Pulmonary artery endothelial cell (primary cell): ENCODE results near the gene TRNAU1AP. TPM values are rescaled to one million over a fixed set of nuclear protein-coding genes. Genes with fewer than 3 reads are reported as not detected.
"Not testable (repeated sequence)": the region's sequence is repeated elsewhere in the genome, so short reads cannot be mapped to it uniquely, and the experiment has no call there.

Experiments used
- DNase-seq: peaks from one replicate; pipeline ENCODE4 v3.0.0-alpha.2; 2011; ENCODE audit warnings: low read depth, low spot score
- total RNA-seq: library from RNA; depleted of rRNA; stranded (reverse); fragments of >200 nt; gene quantifications from 2 replicates; pipeline ENCODE4 v1.2.3, GENCODE V29; 2014

TRNAU1AP gene
- 26.8 and 27.8 TPM in 2 replicates for total RNA-seq

DNA sequence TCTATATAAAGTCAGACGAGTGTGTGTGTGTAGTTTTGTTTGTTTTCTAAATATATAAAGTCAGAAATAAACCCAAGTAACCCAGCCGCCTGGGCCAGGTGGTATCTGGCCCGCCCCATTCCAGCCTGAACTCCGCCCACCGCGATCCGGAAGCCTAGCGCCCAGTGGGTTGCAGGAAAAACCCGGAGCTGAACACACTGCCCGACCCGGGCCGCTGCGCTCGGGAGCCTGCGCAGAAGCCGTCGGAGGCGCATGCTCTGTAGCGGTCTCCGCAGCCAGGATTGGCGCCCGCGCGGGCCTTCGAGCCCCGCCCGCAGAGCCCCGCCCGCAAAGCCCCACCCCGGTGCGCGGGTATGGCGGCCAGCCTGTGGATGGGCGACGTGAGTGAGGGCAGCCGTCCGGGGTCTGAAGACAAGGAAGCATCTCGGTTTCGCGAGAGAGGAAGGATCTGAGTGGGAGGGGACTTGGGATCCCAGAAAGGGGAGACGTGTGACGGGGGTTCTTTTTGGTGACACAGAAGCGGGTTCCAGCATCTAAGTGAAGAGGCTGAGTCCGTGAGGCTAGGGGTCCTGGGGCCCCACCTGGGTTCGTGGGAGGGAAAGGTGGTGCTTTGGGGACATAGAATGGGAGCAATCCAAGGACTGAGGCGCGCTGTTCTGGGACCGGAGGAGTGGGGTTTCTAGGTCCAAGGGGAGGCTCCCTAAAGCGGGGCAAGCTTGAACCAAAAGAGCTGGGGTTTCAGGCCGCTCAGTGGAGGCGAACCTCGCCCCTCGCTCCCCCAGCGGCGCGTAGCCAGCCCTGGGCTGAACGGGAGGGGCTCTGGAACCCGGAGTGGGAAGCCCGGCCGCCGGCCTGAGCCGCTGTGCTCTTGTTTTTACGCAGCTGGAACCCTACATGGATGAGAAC lies at the start of gene TRNAU1AP:
TRNAU1AP (plus strand) TSS at position 328 of the 906 bp plus-strand sequence; CDS start at position 354, 26 bp downstream.
- DNase-seq = peak; percentile 87

DNA sequence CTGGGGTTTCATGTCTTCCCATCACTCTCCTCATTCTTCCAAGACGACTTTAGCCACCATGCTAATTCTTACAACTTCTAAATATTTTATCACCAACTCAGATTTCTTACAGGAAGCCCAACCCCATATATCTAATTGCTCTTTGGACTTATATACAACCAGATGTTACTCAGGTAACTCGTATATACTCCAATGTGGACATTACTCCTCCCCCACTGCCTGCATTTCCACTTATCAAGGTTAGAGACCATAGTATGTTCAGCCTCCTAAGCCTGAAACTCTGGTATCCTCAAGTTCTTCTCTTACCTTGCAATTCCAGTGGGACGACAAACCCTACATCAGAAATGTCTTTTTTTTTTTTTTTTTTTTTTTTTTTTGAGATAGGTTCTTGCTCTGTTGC lies 49.8 kb upstream of the TRNAU1AP start:
- DNase-seq = no peak

DNA sequence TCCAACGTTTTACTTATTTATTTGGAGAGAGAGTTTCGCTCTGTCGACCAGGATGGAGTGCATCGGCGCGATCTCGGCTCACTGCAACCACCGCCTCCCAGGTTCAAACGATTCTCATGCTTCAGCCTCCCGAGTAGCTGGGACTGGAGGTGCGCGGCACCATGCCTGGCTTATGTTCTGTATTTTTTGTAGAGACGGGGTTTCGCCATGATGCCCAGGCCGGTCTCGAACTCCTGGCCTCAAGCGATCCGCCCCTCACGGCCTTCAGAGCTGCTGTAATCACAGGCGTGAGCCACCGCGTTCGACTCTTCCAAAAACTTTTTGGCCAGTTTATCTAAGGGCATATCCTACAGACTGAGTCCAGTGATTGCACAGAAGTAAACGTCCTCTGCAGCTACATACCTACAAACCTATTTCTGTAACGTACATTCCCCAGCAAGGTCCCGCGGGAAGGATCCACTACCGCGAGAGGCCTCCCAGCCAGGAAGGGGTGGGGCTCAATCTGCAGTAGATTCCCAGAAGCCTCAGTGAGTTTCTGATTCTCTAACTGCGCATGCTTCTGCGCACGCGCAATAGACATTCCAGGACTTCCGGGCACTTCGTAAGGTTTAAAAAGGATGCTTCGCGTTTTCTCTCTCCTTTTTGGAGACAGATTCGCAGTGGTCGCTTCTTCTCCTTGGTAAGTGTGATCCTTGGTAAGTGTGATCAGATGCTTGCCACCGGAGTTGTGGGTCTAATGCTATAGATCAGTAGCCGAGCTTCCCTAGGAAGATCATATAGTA lies 47.3 kb upstream of the TRNAU1AP start, which contains the start of gene RCC1:
RCC1 (plus strand) TSS at position 638 of the 782 bp plus-strand sequence. CDS start 23,824 bp downstream, outside the sequence.
- DNase-seq = peak; percentile 96

DNA sequence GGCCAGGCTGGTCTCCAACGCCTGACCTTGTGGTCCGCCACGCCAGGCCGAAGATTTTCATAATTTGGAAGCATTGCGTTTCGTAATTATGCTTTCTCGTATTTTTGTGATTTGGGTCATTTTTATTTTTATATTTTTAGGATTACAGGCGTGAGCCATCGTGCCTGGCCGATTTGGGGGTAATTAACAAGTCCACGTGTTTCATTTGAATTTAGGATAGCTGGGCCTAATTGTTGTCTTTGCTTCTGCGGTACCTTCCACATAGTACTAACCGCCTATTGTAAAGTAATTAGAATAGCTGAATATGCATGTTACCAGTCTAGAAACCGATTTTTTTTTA lies 46.0 kb upstream of the TRNAU1AP start:
- DNase-seq = no peak

- DNase-seq = no peak
Observed at GRCh38 chr1:28507247-28507645, 45.6 kb upstream of the TRNAU1AP start.

DNA sequence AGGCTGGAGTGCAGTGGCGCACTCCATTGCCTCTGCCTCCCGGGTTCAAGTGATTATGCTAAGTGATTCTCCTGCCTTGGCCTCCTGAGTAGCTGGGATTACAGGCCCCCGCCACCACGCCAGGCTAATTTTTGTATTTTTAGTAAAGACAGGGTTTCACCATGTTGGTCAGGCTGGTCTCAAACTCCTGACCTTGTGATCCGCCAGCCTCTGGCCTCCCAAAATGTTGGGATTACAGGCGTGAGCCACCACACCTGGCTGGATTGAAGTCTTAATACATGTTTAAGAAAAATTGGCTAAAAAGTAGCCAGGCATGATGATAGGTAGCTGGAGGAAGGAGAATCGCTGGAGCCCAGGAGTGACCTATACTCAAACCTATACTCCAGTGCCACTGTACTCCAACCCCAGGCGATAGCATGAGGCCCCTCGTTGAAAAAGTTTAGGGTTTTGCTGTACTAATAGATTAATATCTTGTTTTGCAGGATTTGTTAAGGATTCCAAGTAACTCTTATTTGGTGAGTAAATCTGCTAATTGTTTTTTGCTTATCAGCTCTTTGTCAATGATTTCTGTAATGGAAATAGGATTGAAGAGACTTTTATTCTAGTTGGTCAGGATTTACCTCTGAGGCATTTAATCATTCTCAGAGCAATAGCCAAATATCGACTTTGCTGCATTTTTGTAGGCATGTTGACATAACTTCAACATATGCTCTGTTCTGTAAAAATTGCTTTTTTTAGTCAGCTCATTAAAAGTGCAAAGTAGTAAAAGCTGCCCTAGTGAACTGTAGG lies 45.0 kb upstream of the TRNAU1AP start:
- DNase-seq = no peak

DNA sequence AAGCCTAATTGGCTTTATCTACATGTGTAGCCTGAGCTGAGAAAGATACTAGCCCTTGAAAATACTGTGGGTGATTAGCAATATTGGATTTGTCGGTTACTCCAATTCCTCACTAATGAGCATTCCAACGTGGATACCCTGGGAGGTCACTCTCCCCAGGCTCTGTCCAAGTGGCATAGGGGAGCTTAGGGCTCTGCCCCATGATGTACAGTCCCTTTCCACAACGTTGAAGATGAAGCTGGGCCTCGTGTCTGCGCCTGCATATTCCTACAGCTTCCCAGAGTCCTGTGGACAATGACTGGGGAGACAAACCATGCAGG lies 44.5 kb upstream of the TRNAU1AP start:
- no peak for DNase-seq

DNA sequence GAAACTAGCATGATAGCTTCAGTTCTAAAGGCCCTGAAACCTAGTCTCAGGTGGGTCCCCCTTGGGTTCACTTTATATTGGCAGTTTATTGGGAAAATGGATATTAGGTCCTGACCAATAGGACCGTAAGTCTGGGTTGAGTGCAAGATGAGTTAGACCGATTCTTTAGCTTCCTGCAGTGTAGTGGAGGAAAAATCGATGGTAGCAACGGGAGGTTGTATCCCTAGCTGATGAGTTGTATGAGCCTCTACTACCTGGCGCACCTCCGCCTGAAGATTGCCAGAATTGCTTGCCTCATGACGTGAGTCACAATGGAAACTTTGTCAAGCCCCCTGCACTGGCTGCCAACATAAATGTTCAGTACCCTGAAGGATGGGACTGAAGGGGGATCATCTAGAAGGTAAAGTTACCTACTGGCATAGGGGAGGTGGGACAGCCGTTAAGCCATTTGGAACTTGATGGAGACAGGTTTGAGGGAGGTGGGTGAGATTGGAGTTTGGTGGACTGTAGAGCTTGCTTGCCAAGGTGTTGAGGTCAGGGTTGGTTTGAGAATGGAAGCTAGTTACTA lies 43.1 kb upstream of the TRNAU1AP start:
- no peak for DNase-seq

DNA sequence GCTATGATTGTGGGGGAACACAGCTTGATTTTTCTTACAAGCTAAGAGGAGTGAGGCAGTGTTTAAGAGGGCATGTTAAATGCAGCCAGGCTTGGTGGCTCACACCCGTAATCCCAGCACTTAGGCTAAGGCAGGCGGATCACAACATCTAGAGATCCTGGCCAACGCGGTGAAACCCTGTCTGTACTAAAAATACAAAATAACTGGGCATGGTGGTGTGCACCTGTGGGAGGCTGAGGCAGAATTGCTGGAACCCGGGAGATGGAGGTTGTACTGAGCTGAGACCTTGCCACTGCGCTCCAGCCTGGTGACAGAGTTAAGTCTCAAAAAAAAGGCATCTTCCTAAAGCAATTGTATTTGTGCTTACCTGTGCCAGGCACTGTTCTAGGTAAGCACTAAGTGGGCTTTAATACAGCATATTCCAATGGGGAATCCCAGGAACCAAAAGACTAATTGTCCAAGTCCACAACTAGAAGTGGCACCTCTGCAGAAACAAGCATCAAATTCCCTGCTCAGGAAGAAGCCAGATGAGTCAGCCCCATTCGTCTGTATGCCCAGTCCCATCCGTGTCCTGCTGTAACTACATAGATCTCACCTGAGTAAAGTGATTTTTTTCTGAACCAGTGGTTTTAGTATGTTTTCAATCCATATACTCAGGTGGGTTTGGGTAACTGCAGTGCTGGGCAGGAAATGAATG lies 42.5 kb upstream of the TRNAU1AP start:
- DNase-seq = no peak

GRCh38 chr1:28510970-28511440 lies 41.9 kb upstream of the TRNAU1AP start:
- no peak for DNase-seq

DNA sequence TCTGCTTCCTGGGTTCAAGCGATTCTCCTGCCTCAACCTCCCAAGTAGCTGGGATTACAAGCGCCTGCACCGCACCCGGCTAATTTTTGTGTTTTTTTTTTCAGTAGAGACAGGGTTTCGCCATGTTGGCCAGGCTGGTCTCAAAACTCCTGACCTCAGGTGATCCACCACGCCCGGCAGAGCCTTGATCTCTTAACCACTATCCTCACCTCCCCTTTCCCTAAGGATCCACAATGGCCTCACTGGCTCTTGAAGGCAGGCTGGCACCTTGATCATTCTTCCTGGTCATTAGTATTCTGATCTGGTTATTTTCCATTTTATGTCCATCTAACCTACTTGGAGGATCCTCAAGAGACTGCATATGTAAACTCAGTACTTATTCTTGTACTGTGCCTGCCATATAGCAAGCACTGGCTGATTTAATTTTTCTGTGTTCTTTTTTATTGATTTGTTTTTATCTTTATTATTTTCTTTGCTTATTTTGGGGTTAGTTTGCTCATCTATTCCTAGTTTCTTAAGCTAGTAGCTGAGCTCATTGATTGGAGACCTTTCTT lies 40.8 kb upstream of the TRNAU1AP start:
- no peak for DNase-seq

GRCh38 chr1:28514445-28514933 lies 38.4 kb upstream of the TRNAU1AP start:
- not testable (repeated sequence) for DNase-seq

GRCh38 chr1:28516518-28516956 lies 36.3 kb upstream of the TRNAU1AP start:
- no peak for DNase-seq

DNA sequence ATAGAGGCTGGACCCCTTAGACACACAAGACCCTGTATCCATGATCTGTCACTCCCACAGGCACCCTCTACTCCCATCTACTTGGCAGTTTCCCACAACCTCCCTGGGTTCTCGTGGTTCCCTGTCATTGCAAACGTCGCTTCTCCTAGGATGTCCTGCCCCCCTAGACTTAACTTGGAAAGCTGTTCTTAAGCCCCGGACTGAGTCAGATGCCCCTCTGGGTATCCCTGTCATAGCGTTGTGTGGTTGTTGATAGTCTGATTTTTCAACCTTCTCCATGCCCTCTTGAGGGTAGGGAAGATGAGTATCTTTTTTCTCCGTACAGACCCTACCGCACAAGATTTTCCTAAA lies 35.3 kb upstream of the TRNAU1AP start:
- no peak for DNase-seq

GRCh38 chr1:28518000-28518744 lies 34.7 kb upstream of the TRNAU1AP start:
- DNase-seq = peak; percentile 60

- no peak for DNase-seq
Observed at GRCh38 chr1:28518745-28519341, 34.0 kb upstream of the TRNAU1AP start.

GRCh38 chr1:28519946-28520725 lies 32.7 kb upstream of the TRNAU1AP start:
- DNase-seq = no peak

DNA sequence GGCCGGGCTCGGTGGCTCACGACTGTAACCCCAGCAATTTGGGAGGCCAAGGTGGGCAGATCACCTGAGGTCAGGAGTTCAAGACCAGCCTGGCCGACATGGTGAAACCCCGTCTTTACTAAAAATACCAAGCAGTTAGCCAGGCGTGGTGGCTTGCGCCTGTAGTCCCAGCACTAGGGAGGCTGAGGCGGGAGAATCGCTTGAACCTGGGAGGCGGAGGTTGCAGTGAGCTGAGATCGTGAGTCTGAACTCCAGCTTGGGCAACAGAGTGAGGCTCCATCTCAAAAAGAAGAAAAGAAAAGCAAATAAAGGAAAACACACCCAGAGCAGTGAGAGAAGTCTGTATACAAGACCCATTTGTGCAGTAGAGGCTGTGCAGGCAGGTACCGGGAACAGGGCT lies 32.1 kb upstream of the TRNAU1AP start:
- not testable (repeated sequence) for DNase-seq
